Activated naive CD4-positive, alpha-beta T cell treated with anti-CD3 and anti-CD28 coated beads, Interleukin-2, amount 50 U/mL, for 24 hours (primary cell): ENCODE results near the gene CCDC146.
A peak's percentile ranks its signal among the peaks of the same experiment; 100 is the strongest.

Experiments used
- H3K27ac Mint-ChIP-seq: one replicate; pipeline ENCODE4 v1.8.0; 2021; ENCODE audit warnings: mild to moderate bottlenecking, mixed read lengths
- H3K27me3 Mint-ChIP-seq: one replicate; pipeline ENCODE4 v1.8.0; 2021; ENCODE audit warnings: mixed read lengths
- H3K36me3 Mint-ChIP-seq: one replicate; pipeline ENCODE4 v1.8.0; 2021; ENCODE audit warnings: mixed read lengths
- H3K4me1 Mint-ChIP-seq: one replicate; pipeline ENCODE4 v1.8.0; 2021; ENCODE audit warnings: mixed read lengths
- H3K4me3 Mint-ChIP-seq: one replicate; pipeline ENCODE4 v1.8.0; 2021; ENCODE audit warnings: mild to moderate bottlenecking, mixed read lengths
- H3K9me3 Mint-ChIP-seq: one replicate; pipeline ENCODE4 v1.8.0; 2021; ENCODE audit warnings: mixed read lengths

The CCDC146 gene

DNA sequence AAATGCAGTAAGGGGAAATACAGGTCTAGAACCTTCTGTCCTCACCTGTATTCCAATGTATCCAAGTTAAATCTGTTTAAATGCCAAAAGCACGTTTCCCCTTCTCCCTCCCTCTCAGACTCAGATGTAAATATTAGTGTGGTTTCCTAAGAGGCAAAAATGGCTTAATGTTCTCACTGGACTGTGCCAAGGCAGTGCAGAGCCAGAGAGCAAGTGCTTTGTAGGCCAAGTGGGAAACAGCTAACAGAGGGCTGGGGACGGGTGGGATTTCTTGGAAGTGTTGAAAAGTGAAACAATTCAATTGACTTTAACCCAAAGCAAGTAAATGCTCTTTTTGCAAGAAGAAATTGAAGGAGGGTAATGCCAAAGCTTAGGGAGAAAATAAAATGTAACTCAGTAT is 190.7 kb downstream of the CCDC146 start:
- no peaks in the 10 kb centered on the region for H3K9me3 Mint-ChIP-seq
- H3K4me1 Mint-ChIP-seq: peaks cover 5% of the 10 kb centered on the region
- no peaks in the 10 kb centered on the region for H3K27me3 Mint-ChIP-seq
- H3K4me3 Mint-ChIP-seq: no peak overlapping the region
- H3K27ac Mint-ChIP-seq: no peak overlapping the region
- peaks cover 46% of the 10 kb centered on the region for H3K36me3 Mint-ChIP-seq

DNA sequence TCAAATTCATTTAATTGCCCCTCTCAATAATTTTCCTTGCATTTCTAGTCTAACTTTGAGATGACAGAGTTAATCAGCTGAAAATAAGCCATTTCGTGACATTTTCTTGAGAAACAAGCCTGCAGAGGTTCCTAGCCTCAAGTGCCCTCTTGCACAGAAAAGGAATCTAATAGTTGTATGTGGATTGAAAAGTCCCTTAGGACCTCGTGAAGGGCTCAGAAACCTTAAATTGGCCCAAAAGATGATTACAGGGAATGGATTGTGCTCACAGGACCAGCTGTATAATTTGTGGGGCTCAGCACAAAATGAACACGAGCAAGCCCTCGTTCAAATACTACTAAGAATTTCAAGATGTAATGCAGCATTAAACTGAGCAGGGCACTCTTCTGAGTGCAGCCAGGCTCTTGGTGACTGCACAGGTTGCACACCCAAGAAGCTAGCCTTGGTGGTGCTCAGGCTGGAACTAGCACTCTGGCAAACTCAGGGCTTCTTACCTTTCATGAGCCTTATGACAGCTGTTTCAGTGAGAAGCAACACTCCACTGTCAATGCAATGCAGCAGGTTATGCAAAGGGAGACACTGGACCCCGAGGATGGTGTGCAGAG is 191.6 kb downstream of the CCDC146 start:
- Mint-ChIP-seq H3K36me3 (peaks cover 50% of the 10 kb centered on the region), H3K4me3 (no peak overlapping the region), H3K27me3 (no peaks in the 10 kb centered on the region), H3K4me1 (peaks cover 5% of the 10 kb centered on the region), H3K27ac (no peak overlapping the region), H3K9me3 (no peaks in the 10 kb centered on the region)

DNA sequence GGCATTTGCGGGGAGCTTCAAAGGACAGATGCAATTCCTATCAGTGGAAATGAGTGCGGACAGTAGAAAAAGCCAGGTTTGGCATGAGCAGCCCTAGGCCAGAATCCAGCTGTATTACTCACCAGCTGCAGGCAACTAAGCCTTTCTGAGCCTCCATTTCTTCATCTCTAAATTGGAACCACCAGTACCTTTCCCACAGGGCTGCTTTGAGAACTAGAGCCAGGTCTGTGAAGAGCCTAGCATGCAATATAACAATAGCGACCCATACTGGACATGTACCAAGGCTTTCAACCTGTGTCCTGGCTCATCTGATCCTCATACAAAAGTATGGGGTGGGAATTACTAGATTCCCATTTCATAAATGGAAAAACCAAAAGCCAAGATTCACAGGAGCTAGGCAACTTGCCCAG is 192.8 kb downstream of the CCDC146 start:
- Mint-ChIP-seq H3K36me3 (peaks cover 54% of the 10 kb centered on the region), H3K4me3 (no peak overlapping the region), H3K27me3 (no peaks in the 10 kb centered on the region)

DNA sequence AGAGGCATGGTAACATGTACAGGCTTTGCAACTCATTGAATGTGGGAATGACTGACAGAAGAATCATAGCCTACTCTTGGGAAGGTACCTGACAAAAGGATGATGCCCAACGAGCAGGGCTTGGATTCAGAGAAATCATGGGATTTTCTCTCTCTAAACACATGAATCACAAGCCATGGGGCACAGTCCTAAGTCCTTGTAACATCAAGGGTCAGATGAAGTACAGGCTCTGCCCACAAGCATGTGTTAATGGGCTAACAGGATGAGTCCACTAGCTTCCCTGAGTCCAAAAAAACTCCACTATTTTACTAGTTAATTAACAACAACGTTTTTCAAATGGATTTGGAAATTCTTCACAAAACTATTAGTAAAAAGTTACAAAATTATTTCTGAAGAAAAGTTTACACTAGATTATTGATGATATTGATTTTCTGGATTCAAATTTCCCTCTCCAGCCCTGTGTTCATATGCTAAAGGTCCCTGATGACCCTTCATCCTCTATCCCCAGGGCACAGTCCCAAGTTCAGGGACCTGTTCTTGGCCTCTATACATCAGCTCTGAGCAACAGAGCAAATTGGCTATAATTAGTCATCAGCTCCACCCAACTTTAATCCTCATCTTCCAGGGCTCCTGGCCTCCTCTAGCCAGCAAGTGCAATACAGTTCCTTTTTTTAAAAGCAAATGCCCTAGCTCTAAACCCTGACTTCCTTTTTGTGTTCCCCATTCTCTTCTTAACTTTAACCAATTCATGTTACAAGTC is 194.0 kb downstream of the CCDC146 start:
- H3K27ac Mint-ChIP-seq: no peak overlapping the region
- peaks cover 5% of the 10 kb centered on the region for H3K9me3 Mint-ChIP-seq
- peaks cover 52% of the 10 kb centered on the region for H3K36me3 Mint-ChIP-seq
- H3K4me3 Mint-ChIP-seq: no peak overlapping the region
- no peaks in the 10 kb centered on the region for H3K4me1 Mint-ChIP-seq
- no peaks in the 10 kb centered on the region for H3K27me3 Mint-ChIP-seq

More for the DNA sequence above, 192.8 kb downstream of the CCDC146 start:
- H3K9me3 Mint-ChIP-seq: peaks cover 5% of the 10 kb centered on the region
- no peak overlapping the region for H3K27ac Mint-ChIP-seq
- H3K4me1 Mint-ChIP-seq: no peaks in the 10 kb centered on the region

DNA sequence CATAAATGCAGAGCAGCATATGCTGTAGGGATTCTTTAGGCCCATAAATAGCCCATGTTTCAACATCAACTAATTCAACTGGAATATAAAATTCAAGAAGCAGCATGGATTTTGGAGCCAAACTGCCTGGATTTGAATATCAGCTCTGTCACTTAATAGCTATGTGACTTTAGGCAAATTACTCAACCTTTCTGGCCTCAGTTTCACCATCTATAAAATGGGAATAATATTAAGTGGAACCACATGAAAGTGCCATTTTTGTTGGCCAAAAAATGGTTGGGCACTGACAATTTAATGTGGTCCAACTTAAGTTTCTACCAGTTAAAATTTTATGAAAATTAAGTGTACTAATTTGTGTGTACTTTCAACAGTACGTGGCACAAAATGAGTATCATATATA is 195.6 kb downstream of the CCDC146 start:
- H3K27ac Mint-ChIP-seq: no peak overlapping the region
- no peaks in the 10 kb centered on the region for H3K27me3 Mint-ChIP-seq
- H3K4me1 Mint-ChIP-seq: no peaks in the 10 kb centered on the region
- H3K9me3 Mint-ChIP-seq: peaks cover 5% of the 10 kb centered on the region
- peaks cover 47% of the 10 kb centered on the region for H3K36me3 Mint-ChIP-seq
- H3K4me3 Mint-ChIP-seq: no peak overlapping the region

DNA sequence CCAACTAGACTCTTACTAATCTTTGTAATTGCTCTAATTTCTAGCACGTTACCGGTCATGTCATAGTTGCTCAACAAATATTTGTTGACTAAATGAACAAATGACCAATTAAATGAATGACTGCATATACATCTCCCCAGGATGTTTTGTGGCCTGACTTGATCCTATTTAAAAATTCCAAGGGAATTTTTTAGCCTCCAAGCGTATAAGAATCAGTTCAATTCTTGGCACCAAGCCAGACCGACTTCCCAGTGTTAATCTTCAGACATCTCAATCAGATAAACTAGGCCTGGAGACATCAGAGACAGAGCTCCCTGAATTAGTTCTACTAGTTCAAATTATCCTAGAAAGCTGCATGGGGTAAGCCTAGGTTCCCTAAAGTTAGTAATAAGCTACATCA is 197.7 kb downstream of the CCDC146 start:
- Mint-ChIP-seq H3K27ac (no peak overlapping the region), H3K27me3 (no peaks in the 10 kb centered on the region), H3K36me3 (peaks cover 45% of the 10 kb centered on the region)

DNA sequence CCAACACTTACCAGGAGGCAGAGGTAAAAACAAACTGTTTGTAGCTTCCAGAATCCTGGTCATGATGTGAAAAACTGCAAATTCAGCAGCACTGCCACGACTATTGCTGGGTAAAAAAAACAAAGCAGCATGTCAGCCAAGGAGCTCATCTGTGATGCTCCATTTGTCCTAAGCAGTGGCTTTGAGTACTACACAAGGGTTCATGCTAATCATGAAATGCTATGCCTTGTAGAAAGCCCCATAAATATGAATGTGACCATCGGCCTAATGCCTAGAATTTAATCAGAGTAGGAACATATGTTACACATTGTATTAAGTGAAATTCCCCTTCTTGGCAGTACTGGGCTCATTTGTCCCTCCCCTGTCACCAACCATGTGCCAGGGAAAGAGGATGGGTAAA is 198.3 kb downstream of the CCDC146 start:
- no peak overlapping the region for H3K27ac Mint-ChIP-seq
- peaks cover 44% of the 10 kb centered on the region for H3K36me3 Mint-ChIP-seq
- H3K4me3 Mint-ChIP-seq: no peak overlapping the region
- no peaks in the 10 kb centered on the region for H3K4me1 Mint-ChIP-seq
- H3K27me3 Mint-ChIP-seq: no peaks in the 10 kb centered on the region
- H3K9me3 Mint-ChIP-seq: peaks cover 5% of the 10 kb centered on the region

More for the DNA sequence above, 197.7 kb downstream of the CCDC146 start:
- Mint-ChIP-seq H3K9me3 (peaks cover 5% of the 10 kb centered on the region), H3K4me1 (no peaks in the 10 kb centered on the region), H3K4me3 (no peak overlapping the region)

DNA sequence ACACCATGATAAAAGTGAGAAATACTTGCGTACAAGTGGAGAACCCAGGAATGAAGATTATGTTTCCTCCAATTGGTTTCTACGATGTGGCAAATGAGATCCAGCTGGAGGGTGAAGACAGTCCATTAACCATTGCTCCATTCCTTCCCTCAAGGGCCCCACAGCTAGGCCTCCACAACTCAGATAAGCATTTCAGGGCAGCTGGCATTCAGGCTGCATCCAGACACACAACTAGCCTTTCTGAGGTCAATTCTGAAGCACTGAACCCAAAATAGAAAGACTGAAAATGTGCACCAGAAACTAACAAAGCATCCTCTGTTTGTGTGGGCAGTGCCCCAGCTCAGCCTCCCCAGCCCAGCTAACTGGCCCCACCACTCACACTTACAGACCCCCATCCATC is 198.9 kb downstream of the CCDC146 start:
- H3K9me3 Mint-ChIP-seq: peaks cover 5% of the 10 kb centered on the region
- peaks cover 41% of the 10 kb centered on the region for H3K36me3 Mint-ChIP-seq
- H3K4me1 Mint-ChIP-seq: peaks cover 3% of the 10 kb centered on the region
- no peak overlapping the region for H3K4me3 Mint-ChIP-seq
- H3K27ac Mint-ChIP-seq: no peak overlapping the region
- H3K27me3 Mint-ChIP-seq: no peaks in the 10 kb centered on the region

DNA sequence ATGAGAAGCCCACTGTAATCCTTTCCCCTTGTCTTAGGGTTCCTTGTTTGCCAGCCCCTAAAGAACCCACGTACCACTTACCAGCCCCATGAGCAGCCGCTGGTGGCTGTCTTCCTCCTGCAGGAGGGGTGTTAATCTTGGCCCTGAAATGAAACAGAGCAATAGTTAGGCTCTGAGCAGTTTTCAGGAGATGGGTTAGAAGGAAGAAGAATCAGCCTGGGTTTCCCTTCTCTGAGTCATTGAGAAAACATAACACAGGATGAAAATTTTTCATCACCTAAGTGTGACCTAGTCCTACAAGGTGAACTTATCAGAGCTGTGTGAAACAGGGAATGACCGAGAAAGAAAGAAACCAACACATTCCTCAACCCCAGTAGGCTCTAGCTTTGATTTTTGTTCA is 203.7 kb downstream of the CCDC146 start:
- no peak overlapping the region for H3K27ac Mint-ChIP-seq
- H3K4me1 Mint-ChIP-seq: peaks cover 37% of the 10 kb centered on the region
- H3K27me3 Mint-ChIP-seq: no peaks in the 10 kb centered on the region

DNA sequence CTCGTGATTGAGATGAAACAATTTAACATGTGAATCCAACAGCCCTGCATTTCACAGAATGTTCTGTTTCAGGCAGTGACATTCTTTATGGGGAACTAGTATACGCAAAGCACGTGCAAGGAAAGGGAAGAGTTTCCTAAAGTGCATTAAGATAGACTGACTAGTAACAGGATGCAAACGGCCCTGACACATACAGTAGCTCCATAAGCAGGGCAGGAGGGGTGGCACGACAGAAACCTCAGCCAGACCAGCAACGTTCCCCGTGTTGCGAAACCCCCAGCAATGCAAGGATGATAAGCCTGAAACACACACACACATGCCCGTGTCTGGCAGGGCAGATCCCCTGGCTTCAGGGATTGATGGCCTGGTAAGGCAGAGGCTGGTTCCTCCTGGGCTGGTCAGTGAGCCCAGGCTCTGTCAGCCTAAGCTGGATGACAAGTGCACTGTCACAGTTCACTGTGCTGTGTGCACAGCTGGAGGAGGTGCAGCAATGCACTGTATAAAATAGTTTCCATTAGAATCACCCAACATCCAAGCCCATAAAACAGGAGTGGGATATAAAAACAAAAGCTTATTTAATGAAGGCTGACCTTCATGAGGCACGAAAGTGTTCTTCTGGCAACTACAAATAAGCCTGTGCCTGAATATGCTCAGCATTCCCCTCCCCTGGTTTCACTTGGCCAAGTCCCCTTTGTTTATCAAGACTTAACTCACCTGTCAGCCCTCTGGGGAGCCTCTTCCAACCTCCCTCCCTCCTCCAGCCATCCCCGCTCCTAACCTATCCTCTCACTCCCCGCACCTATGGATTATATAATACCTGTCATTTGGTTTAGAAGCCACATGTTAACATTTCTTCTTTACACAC is 204.9 kb downstream of the CCDC146 start:
- H3K9me3 Mint-ChIP-seq: no peaks in the 10 kb centered on the region
- H3K4me1 Mint-ChIP-seq: peaks cover 47% of the 10 kb centered on the region
- H3K27me3 Mint-ChIP-seq: no peaks in the 10 kb centered on the region
- peaks cover 13% of the 10 kb centered on the region for H3K36me3 Mint-ChIP-seq
- H3K4me3 Mint-ChIP-seq: peak overlapping the region; percentile 33
- no peak overlapping the region for H3K27ac Mint-ChIP-seq

More for the DNA sequence above, 203.7 kb downstream of the CCDC146 start:
- Mint-ChIP-seq H3K9me3 (no peaks in the 10 kb centered on the region), H3K36me3 (peaks cover 15% of the 10 kb centered on the region), H3K4me3 (no peak overlapping the region)

DNA sequence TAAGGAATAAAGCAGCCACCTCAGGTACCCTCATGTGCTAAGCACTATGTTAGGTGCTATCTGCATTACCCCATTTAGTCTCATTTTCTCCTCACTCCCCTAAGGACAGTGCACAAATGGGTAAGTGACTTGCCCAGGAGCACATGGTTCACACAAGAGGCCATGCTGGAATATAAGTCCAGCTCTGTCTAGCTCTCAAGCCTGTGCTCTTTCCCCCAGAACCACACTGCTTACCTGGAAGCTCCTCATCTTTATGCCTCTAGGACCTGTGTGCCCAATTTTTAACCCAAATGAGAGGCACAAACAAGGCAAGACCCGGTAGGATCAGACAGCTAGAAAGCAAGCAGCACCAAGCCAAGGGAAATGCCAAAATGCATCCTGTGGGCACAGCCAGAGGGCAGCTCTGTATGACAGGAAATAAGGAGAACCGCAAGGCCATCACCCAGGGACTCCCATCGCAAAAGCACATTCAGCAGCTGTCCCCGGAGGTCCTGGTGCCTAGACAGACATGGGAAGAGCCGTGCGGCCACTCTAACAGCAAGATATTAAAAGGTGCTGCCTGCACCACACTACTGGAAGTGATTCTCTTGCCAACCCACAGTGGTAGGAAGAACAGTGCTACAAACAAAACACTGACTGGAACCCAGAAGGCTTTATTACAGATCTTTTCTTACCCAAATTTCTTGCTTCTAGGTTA is 205.7 kb downstream of the CCDC146 start:
- Mint-ChIP-seq H3K9me3 (no peaks in the 10 kb centered on the region), H3K27ac (peak overlapping the region; percentile 57), H3K27me3 (no peaks in the 10 kb centered on the region), H3K4me3 (peak overlapping the region; percentile 33), H3K4me1 (peaks cover 47% of the 10 kb centered on the region), H3K36me3 (peaks cover 13% of the 10 kb centered on the region)

DNA sequence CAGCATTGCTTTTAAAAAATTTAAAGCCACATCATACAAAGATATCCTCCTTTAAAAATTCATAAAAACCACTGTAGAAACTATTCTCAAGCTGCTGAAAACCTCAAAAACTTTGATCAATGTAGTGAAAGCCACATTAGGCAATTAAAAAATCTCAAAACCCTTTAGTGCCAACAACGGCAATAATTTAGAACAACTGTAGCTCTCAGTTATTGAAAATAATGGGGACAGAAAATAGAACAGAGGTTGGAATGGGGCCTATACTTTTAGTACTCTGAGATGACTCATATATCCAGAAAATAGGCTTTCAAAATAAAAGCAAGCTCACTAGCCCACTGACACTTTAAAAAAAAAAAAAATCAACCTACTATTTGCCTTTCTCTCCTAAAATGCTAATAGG is 206.3 kb downstream of the CCDC146 start:
- H3K27me3 Mint-ChIP-seq: no peaks in the 10 kb centered on the region
- H3K9me3 Mint-ChIP-seq: no peaks in the 10 kb centered on the region
- H3K4me1 Mint-ChIP-seq: peaks cover 47% of the 10 kb centered on the region
- peaks cover 11% of the 10 kb centered on the region for H3K36me3 Mint-ChIP-seq
- peak overlapping the region; percentile 51 for H3K27ac Mint-ChIP-seq
- peak overlapping the region; percentile 55 for H3K4me3 Mint-ChIP-seq

DNA sequence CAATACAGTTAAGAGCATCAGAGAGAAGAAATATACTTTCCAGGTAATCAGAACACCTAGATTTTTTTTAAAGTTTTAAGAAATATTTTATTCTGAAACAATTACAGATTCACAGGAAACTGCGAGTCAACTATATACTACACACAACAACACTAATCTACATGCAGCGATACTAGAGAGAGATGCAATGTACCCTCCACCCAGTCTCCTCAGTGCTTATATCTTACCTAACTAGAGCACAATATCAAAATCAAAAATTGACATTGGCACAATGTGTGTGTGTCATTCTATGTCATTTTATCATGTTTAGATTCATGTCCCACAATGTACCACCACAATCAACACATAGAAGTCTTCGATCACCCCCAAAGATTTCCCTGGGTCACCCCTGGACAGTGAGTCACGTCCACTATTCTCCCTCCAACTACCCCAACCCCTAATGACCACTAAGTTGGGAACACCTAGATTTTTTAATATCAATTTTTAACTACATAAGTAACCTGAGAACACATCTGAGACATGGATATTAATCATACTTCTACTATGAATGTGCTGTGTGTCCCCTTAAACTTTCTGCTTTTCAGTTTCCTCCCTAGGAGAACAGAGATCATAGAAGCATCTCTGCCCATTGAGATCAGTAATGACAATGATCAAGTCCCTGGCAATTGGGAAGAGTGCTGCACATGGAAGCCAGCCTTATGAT is 207.2 kb downstream of the CCDC146 start:
- H3K4me3 Mint-ChIP-seq: peak overlapping the region; percentile 16

DNA sequence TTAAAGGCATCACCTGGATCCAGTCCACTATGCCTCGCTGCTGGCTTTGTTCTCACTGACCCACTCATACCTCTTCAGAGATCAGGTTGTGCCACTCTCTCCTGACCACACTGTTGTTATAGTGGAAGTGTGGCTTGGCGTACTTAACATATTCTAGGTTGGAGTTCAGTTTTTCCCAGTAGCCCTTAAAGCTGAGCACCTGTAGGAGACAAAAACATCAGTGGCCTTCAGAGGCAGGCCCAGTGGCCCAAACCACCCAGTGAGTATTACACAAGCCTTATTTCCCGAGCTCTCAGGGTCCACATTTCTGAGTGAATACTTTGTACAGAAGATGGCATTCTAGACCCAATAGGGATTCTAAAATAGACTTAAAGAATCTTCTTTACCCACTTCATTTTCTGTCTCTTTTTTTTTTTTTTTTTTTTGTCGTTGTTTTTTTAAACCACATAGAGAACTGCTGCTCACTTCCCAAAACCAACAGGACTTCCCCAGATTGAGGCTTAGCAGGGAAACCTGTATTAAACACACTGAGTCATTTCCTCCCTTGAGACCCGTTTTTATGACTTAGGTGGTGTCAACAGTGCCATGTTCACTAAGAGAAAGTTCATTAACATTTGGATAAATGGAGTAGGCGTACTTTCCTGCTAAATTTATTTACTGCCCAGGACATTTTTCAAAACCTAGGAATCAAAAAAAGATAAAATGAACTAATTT is 207.9 kb downstream of the CCDC146 start:
- Mint-ChIP-seq H3K36me3 (peaks cover 7% of the 10 kb centered on the region), H3K4me1 (peaks cover 47% of the 10 kb centered on the region), H3K9me3 (no peaks in the 10 kb centered on the region), H3K27ac (peak overlapping the region; percentile 51), H3K4me3 (peak overlapping the region; percentile 49), H3K27me3 (no peaks in the 10 kb centered on the region)

More for the DNA sequence above, 207.2 kb downstream of the CCDC146 start:
- H3K36me3 Mint-ChIP-seq: peaks cover 7% of the 10 kb centered on the region
- H3K27ac Mint-ChIP-seq: peak overlapping the region; percentile 64
- peaks cover 47% of the 10 kb centered on the region for H3K4me1 Mint-ChIP-seq
- no peaks in the 10 kb centered on the region for H3K9me3 Mint-ChIP-seq
- H3K27me3 Mint-ChIP-seq: no peaks in the 10 kb centered on the region
